ENCODE measurements around the gene CR1.

Gene CR1

GRCh38 chr1:207666342-207666741 lies 170.4 kb downstream of the CR1 start:
- Histone ChIP-seq H3K27ac (ENCODE audit: low read length) (no peak overlapping the region), H3K9ac (ENCODE audit: low read length) (no peak overlapping the region), H3K79me2 (ENCODE audit: low read length) (no peaks in the 10 kb centered on the region), H3K9me3 (ENCODE audit: insufficient read depth, low read length) (no peaks in the 10 kb centered on the region), H2AFZ (ENCODE audit: low read depth, low read length) (no peak overlapping the region), H3K4me1 (ENCODE audit: low read length) (peaks cover 12% of the 10 kb centered on the region; the same call in 1 of the 2 replicates), H3K4me2 (ENCODE audit: low read length) (no peak overlapping the region), H3K36me3 (replicated peaks; ENCODE audit: low read depth, low read length) (no peaks in the 10 kb centered on the region), H3K4me3 (ENCODE audit: low read length) (no peak overlapping the region), H4K20me1 (ENCODE audit: insufficient read depth, low read length) (no peaks in the 10 kb centered on the region), H3K27me3 (ENCODE audit: low read depth, low read length) (peaks cover 37% of the 10 kb centered on the region)
- TF ChIP-seq CTCF (IDR thresholded peaks at IDR 0.05; ENCODE audit: low read depth, low read length) (no peak), EZH2phosphoT487 (IDR thresholded peaks at IDR 0.05; ENCODE audit: low read depth) (no peak)

GRCh38 chr1:207669528-207670009 lies 173.6 kb downstream of the CR1 start:
- Histone ChIP-seq H3K36me3 (replicated peaks; ENCODE audit: low read depth, low read length) (no peaks in the 10 kb centered on the region), H3K4me1 (ENCODE audit: low read length) (peaks cover 16% of the 10 kb centered on the region; the same call in 1 of the 2 replicates), H3K9me3 (ENCODE audit: insufficient read depth, low read length) (no peaks in the 10 kb centered on the region), H2AFZ (ENCODE audit: low read depth, low read length) (no peak overlapping the region), H3K4me3 (ENCODE audit: low read length) (no peak overlapping the region), H3K4me2 (ENCODE audit: low read length) (no peak overlapping the region), H3K79me2 (ENCODE audit: low read length) (no peaks in the 10 kb centered on the region), H4K20me1 (ENCODE audit: insufficient read depth, low read length) (no peaks in the 10 kb centered on the region), H3K9ac (ENCODE audit: low read length) (no peak overlapping the region), H3K27ac (ENCODE audit: low read length) (no peak overlapping the region), H3K27me3 (ENCODE audit: low read depth, low read length) (peaks cover 46% of the 10 kb centered on the region)
- TF ChIP-seq CTCF (IDR thresholded peaks at IDR 0.05; ENCODE audit: low read depth, low read length), result no peak
- no peak for TF ChIP-seq EZH2phosphoT487 (IDR thresholded peaks at IDR 0.05; ENCODE audit: low read depth)

GRCh38 chr1:207670192-207670591 lies 174.2 kb downstream of the CR1 start:
- H4K20me1 ChIP-seq (ENCODE audit: insufficient read depth, low read length), result no peaks in the 10 kb centered on the region
- no peak overlapping the region for H3K9ac ChIP-seq (ENCODE audit: low read length)
- no peak for TF ChIP-seq CTCF (IDR thresholded peaks at IDR 0.05; ENCODE audit: low read depth, low read length)
- TF ChIP-seq EZH2phosphoT487 (IDR thresholded peaks at IDR 0.05; ENCODE audit: low read depth), result no peak
- H3K9me3 ChIP-seq (ENCODE audit: insufficient read depth, low read length), result no peaks in the 10 kb centered on the region
- H3K4me2 ChIP-seq (ENCODE audit: low read length), result no peak overlapping the region; the same call in 1 of the 2 replicates
- H2AFZ ChIP-seq (ENCODE audit: low read depth, low read length), result no peak overlapping the region
- peaks cover 16% of the 10 kb centered on the region; the same call in 1 of the 2 replicates for H3K4me1 ChIP-seq (ENCODE audit: low read length)
- peaks cover 46% of the 10 kb centered on the region for H3K27me3 ChIP-seq (ENCODE audit: low read depth, low read length)
- H3K27ac ChIP-seq (ENCODE audit: low read length), result no peak overlapping the region
- no peaks in the 10 kb centered on the region for H3K36me3 ChIP-seq (replicated peaks; ENCODE audit: low read depth, low read length)
- no peaks in the 10 kb centered on the region for H3K79me2 ChIP-seq (ENCODE audit: low read length)
- H3K4me3 ChIP-seq (ENCODE audit: low read length), result no peak overlapping the region

GRCh38 chr1:207670997-207671396 lies 175.0 kb downstream of the CR1 start:
- no peak overlapping the region for H2AFZ ChIP-seq (ENCODE audit: low read depth, low read length)
- H3K36me3 ChIP-seq (replicated peaks; ENCODE audit: low read depth, low read length), result no peaks in the 10 kb centered on the region
- H3K27ac ChIP-seq (ENCODE audit: low read length), result no peak overlapping the region
- H3K4me2 ChIP-seq (ENCODE audit: low read length), result peak overlapping the region; percentile 1; the same call in 1 of the 2 replicates
- no peak overlapping the region for H3K4me3 ChIP-seq (ENCODE audit: low read length)
- H3K27me3 ChIP-seq (ENCODE audit: low read depth, low read length), result peaks cover 44% of the 10 kb centered on the region
- no peaks in the 10 kb centered on the region for H4K20me1 ChIP-seq (ENCODE audit: insufficient read depth, low read length)
- TF ChIP-seq CTCF (IDR thresholded peaks at IDR 0.05; ENCODE audit: low read depth, low read length) (no peak), EZH2phosphoT487 (IDR thresholded peaks at IDR 0.05; ENCODE audit: low read depth) (no peak)
- H3K4me1 ChIP-seq (ENCODE audit: low read length), result peaks cover 16% of the 10 kb centered on the region; the same call in 1 of the 2 replicates
- no peaks in the 10 kb centered on the region for H3K9me3 ChIP-seq (ENCODE audit: insufficient read depth, low read length)
- no peak overlapping the region for H3K9ac ChIP-seq (ENCODE audit: low read length)
- H3K79me2 ChIP-seq (ENCODE audit: low read length), result no peaks in the 10 kb centered on the region

Measured in OCI-LY3 (cell line).